ACHN (cell line): ENCODE results near the gene NLRP5.
"Not testable (repeated sequence)": the region's sequence is repeated elsewhere in the genome, so short reads cannot be mapped to it uniquely, and the experiment has no call there.

Experiments
- DNase-seq: peaks from one replicate; pipeline ENCODE4 v3.0.0-alpha.2; 2015
- in situ Hi-C: cut with HindIII; loops from 2 replicates; pipeline ENCODE4 v1.10.0; 2017; ENCODE audit warnings: low sequenced_read_pairs, low pct_ligation_motif_present, low pct_unique_long_range_greater_than_20kb

Gene NLRP5

GRCh38 chr19:56092685-56093631, 106.4 kb downstream of the NLRP5 start:
- in situ Hi-C loops, result no loop called here
- no peak for DNase-seq

- no peak for DNase-seq
- in situ Hi-C loops, result no loop called here
Measured at GRCh38 chr19:56094449-56094848, 107.9 kb downstream of the NLRP5 start.

GRCh38 chr19:56096665-56097064, 110.1 kb downstream of the NLRP5 start:
- in situ Hi-C loops, result no loop called here
- no peak for DNase-seq

- in situ Hi-C loops, result no loop called here
- DNase-seq, result no peak
Measured at GRCh38 chr19:56097306-56097705, 110.7 kb downstream of the NLRP5 start.

GRCh38 chr19:56097776-56098175, 111.2 kb downstream of the NLRP5 start:
- DNase-seq, result no peak
- in situ Hi-C loops, result no loop called here

- in situ Hi-C loops, DNase-seq: not testable (repeated sequence)
Measured at GRCh38 chr19:56098237-56098636, 111.7 kb downstream of the NLRP5 start.

- in situ Hi-C loops, result no loop called here
- no peak for DNase-seq
Measured at GRCh38 chr19:56098731-56099568, 112.4 kb downstream of the NLRP5 start.

GRCh38 chr19:56099638-56100539, 113.3 kb downstream of the NLRP5 start:
- in situ Hi-C loops, result no loop called here
- no peak for DNase-seq

- in situ Hi-C loops, result no loop called here
- DNase-seq, result no peak
Measured at GRCh38 chr19:56101095-56101494, 114.5 kb downstream of the NLRP5 start.

GRCh38 chr19:56101746-56102535, 115.4 kb downstream of the NLRP5 start:
- in situ Hi-C loops, result no loop called here
- DNase-seq, result no peak

GRCh38 chr19:56103027-56103614, 116.5 kb downstream of the NLRP5 start:
- DNase-seq, result no peak
- in situ Hi-C loops, result no loop called here

GRCh38 chr19:56104423-56104822, 117.8 kb downstream of the NLRP5 start:
- no peak for DNase-seq
- in situ Hi-C loops, result no loop called here

- no peak for DNase-seq
- in situ Hi-C loops, result no loop called here
Measured at GRCh38 chr19:56105090-56105701, 118.6 kb downstream of the NLRP5 start.

GRCh38 chr19:56105831-56106396, 119.3 kb downstream of the NLRP5 start:
- in situ Hi-C loops, DNase-seq: not testable (repeated sequence)

GRCh38 chr19:56106397-56106849, 119.8 kb downstream of the NLRP5 start:
- in situ Hi-C loops, result no loop called here
- DNase-seq, result no peak

GRCh38 chr19:56106993-56107392, 120.4 kb downstream of the NLRP5 start:
- in situ Hi-C loops, result no loop called here
- DNase-seq, result no peak
